Measurements from ENCODE around the gene EGLN2.

EGLN2 gene

DNA sequence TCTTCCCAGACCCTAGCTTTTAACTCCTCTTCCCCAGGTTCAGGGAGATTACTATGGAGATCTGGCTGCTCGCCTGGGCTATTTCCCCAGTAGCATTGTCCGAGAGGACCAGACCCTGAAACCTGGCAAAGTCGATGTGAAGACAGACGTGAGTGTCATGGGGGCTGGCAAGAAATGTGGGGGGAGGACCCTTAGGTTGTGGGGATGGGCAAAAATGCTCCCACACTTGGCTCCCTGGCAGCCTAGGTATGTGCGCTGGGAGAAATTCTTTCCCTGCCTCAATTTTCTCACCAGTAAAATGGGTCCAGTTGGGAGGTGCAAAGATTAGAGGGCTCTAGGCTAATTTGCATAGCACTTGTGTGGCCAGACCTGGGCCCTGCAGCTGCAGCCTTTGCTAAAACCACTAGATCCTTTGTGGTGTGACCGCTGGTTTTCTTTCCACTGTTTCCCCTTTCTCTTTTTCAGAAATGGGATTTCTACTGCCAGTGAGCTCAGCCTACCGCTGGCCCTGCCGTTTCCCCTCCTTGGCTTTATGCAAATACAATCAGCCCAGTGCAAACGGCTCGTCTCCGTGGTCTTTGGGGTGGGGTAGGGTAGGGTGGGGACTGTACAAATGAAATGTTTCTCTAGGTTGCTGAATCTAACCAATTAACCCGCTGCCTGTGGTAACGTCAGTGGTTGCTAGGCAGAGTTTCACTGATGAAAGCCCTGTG is 21.9 kb upstream of the EGLN2 start:
- H3K27me3 ChIP-seq (ENCODE audit: insufficient read depth, poor library complexity, severe bottlenecking), result no peaks in the 10 kb centered on the region
- DNase-seq (ENCODE audit: low spot score) (no peak), ATAC-seq (ENCODE audit: low read depth) (peak; percentile 74)
- H3K4me3 ChIP-seq (ENCODE audit: severe bottlenecking), result peak overlapping the region; percentile 44
- no peaks in the 10 kb centered on the region for H3K36me3 ChIP-seq (ENCODE audit: low read depth)
- H3K4me1 ChIP-seq (ENCODE audit: insufficient read depth, poor library complexity, severe bottlenecking), result no peaks in the 10 kb centered on the region
- H3K27ac ChIP-seq (ENCODE audit: poor library complexity, severe bottlenecking), result peak overlapping the region; percentile 88
- no peak for TF ChIP-seq CTCF (IDR thresholded peaks at IDR 0.05; ENCODE audit: poor library complexity, severe bottlenecking)
- no peaks in the 10 kb centered on the region for H3K9me3 ChIP-seq (ENCODE audit: severe bottlenecking)

DNA sequence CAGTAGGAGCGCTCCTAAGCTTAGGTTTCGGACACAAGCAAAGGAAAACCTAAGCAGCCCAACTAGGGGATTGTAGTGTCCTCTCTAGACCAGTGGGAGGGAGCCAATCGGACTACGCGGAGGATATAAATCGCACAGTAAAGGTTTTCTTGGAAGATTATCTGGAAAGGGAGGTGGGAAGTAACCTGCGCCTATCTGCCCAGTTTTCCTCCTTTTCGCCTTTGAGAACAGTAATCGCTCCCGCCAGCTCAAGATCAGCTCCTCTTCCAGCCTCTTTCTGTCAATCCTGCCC is 21.4 kb upstream of the EGLN2 start:
- Histone ChIP-seq H3K4me1 (ENCODE audit: insufficient read depth, poor library complexity, severe bottlenecking) (no peaks in the 10 kb centered on the region), H3K27me3 (ENCODE audit: insufficient read depth, poor library complexity, severe bottlenecking) (no peaks in the 10 kb centered on the region), H3K27ac (ENCODE audit: poor library complexity, severe bottlenecking) (peak overlapping the region; percentile 88), H3K4me3 (ENCODE audit: severe bottlenecking) (peak overlapping the region; percentile 44), H3K36me3 (ENCODE audit: low read depth) (no peaks in the 10 kb centered on the region), H3K9me3 (ENCODE audit: severe bottlenecking) (no peaks in the 10 kb centered on the region)
- no peak for ATAC-seq (ENCODE audit: low read depth)
- no peak for TF ChIP-seq CTCF (IDR thresholded peaks at IDR 0.05; ENCODE audit: poor library complexity, severe bottlenecking)
- DNase-seq (ENCODE audit: low spot score), result no peak

DNA sequence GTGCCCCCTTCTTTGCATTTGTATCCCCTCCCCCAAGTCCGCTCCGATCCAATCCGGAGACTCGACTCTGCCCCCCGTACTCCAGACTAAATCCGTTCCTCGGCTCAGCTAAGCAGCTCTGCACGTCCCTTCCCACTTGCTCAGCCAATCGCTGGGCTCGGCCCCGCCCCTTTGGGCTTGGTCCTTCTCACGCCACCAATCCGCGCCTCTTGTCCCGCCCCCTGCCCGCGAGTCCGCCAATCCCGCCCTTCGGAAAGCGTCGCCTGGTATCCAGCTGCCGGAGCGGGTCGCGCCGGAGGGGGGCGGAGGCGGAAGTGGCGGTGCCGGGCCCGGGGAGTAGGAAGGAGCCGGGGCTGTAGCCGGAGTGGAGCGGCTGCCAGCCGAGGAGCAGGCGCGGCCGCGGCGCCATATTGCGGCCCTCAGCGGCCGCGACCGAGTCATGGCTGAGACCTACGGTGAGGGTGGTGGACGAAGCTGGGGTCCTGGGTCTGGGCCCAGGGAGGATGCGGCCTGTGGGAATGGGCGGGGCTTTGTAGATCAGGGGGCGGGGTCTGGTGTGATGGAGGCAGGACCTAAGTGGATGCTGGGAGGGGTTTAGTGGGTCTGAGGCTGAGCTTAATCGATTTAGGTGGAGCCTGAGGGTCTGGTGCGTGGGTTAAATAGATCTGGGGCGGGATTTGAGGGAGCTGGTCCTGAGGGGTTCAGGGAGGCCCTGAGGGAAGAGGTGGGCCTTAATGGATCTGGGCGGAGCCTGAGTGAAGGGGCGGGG is 20.9 kb upstream of the EGLN2 start, which contains the start of gene RAB4B:
RAB4B (plus strand) TSS at position 311 of the 769 bp plus-strand sequence; CDS start at position 440, 129 bp downstream.
- H3K4me1 ChIP-seq (ENCODE audit: insufficient read depth, poor library complexity, severe bottlenecking), result no peaks in the 10 kb centered on the region
- peak within 1 kb of the TSS; percentile 44 for H3K4me3 ChIP-seq (ENCODE audit: severe bottlenecking)
- H3K9me3 ChIP-seq (ENCODE audit: severe bottlenecking), result no peaks in the 10 kb centered on the region
- peak; percentile 85 for ATAC-seq (ENCODE audit: low read depth)
- DNase-seq (ENCODE audit: low spot score), result peak; percentile 100
- H3K36me3 ChIP-seq (ENCODE audit: low read depth), result no peaks in the 10 kb centered on the region
- TF ChIP-seq CTCF (IDR thresholded peaks at IDR 0.05; ENCODE audit: poor library complexity, severe bottlenecking), result no peak
- peak within 1 kb of the TSS; percentile 88 for H3K27ac ChIP-seq (ENCODE audit: poor library complexity, severe bottlenecking)
- no peaks in the 10 kb centered on the region for H3K27me3 ChIP-seq (ENCODE audit: insufficient read depth, poor library complexity, severe bottlenecking)

DNA sequence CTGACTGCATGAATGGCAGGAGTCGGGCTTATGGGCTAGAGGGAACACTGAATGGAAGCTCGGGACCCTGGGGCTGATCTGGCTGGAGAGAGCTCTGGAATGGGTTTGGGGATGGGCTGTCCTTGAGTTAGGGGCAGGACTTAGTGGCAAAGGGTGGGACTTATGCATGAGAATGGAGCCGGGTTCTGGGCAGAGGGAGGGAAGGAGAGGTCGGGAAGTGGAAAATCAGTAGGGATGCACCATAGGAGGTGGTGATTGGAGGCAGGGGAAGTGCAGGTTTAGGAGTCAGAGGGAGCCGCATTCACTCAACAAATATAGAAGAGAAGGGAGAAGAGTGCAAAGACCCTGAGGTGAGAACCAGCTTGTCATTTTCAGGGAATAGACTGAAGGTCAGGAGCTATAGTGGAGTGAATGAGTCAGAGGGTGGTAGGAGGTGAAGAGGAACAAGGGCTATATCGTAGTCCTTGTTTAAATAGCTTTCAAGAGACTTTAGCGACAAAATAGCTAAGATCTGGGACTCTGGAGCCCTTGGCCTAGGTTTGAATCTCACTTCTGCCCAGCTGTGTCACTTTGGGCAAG is 20.2 kb upstream of the EGLN2 start:
- Histone ChIP-seq H3K9me3 (ENCODE audit: severe bottlenecking) (no peaks in the 10 kb centered on the region), H3K27ac (ENCODE audit: poor library complexity, severe bottlenecking) (peak overlapping the region; percentile 88), H3K27me3 (ENCODE audit: insufficient read depth, poor library complexity, severe bottlenecking) (no peaks in the 10 kb centered on the region), H3K4me1 (ENCODE audit: insufficient read depth, poor library complexity, severe bottlenecking) (no peaks in the 10 kb centered on the region), H3K4me3 (ENCODE audit: severe bottlenecking) (peak overlapping the region; percentile 44), H3K36me3 (ENCODE audit: low read depth) (no peaks in the 10 kb centered on the region)
- no peak for DNase-seq (ENCODE audit: low spot score)
- TF ChIP-seq CTCF (IDR thresholded peaks at IDR 0.05; ENCODE audit: poor library complexity, severe bottlenecking), result no peak
- no peak for ATAC-seq (ENCODE audit: low read depth)
